ENCODE measurements around the gene DKK2. TPM values are rescaled to one million over a fixed set of nuclear protein-coding genes. Genes with fewer than 3 reads are reported as not detected.

DKK2 gene
- polyA plus RNA-seq, 1 donor from 2014 or later, result 0.15 TPM

- no peaks in the 10 kb centered on the region for H3K4me1 Mint-ChIP-seq
- no peak overlapping the region for H3K27ac Mint-ChIP-seq
- H3K9me3 Mint-ChIP-seq, result peaks cover 0 to 2% (median 0%) of the 10 kb centered on the region in 3 donors
- no peak overlapping the region for H3K4me3 Mint-ChIP-seq
- no peaks in the 10 kb centered on the region for H3K36me3 Mint-ChIP-seq
- H3K27me3 Mint-ChIP-seq, result no peaks in the 10 kb centered on the region
Measured at GRCh38 chr4:106907216-106907615, 128.9 kb downstream of the DKK2 start.

- Mint-ChIP-seq H3K36me3 (no peaks in the 10 kb centered on the region), H3K4me3 (no peak overlapping the region), H3K27ac (no peak overlapping the region), H3K9me3 (peaks cover 0 to 2% (median 0%) of the 10 kb centered on the region in 3 donors), H3K4me1 (no peaks in the 10 kb centered on the region), H3K27me3 (no peaks in the 10 kb centered on the region)
Measured at GRCh38 chr4:106906728-106907127, 129.4 kb downstream of the DKK2 start.

- no peaks in the 10 kb centered on the region for H3K27me3 Mint-ChIP-seq
- no peaks in the 10 kb centered on the region for H3K36me3 Mint-ChIP-seq
- H3K4me3 Mint-ChIP-seq, result no peak overlapping the region
- peaks cover 0 to 4% (median 0%) of the 10 kb centered on the region in 3 donors for H3K9me3 Mint-ChIP-seq
- no peak overlapping the region for H3K27ac Mint-ChIP-seq
- H3K4me1 Mint-ChIP-seq, result no peaks in the 10 kb centered on the region
Measured at GRCh38 chr4:106898621-106899230, 137.4 kb downstream of the DKK2 start.

GRCh38 chr4:106893903-106894302 lies 142.2 kb downstream of the DKK2 start:
- Mint-ChIP-seq H3K27me3 (no peaks in the 10 kb centered on the region), H3K4me1 (no peaks in the 10 kb centered on the region), H3K36me3 (no peaks in the 10 kb centered on the region), H3K4me3 (no peak overlapping the region), H3K9me3 (peaks cover 0 to 4% (median 2%) of the 10 kb centered on the region in 3 donors), H3K27ac (no peak overlapping the region)

GRCh38 chr4:106893395-106893881 lies 142.7 kb downstream of the DKK2 start:
- Mint-ChIP-seq H3K36me3 (no peaks in the 10 kb centered on the region), H3K27ac (no peak overlapping the region), H3K4me3 (no peak overlapping the region), H3K27me3 (no peaks in the 10 kb centered on the region), H3K9me3 (peaks cover 0 to 2% (median 1%) of the 10 kb centered on the region in 3 donors), H3K4me1 (no peaks in the 10 kb centered on the region)

GRCh38 chr4:106892786-106893185 lies 143.3 kb downstream of the DKK2 start:
- Mint-ChIP-seq H3K27me3 (no peaks in the 10 kb centered on the region), H3K27ac (no peak overlapping the region), H3K4me3 (no peak overlapping the region)

GRCh38 chr4:106875340-106875739 lies 160.8 kb downstream of the DKK2 start:
- Mint-ChIP-seq H3K27me3 (no peaks in the 10 kb centered on the region), H3K27ac (no peak overlapping the region), H3K4me3 (no peak overlapping the region), H3K4me1 (no peaks in the 10 kb centered on the region), H3K36me3 (no peaks in the 10 kb centered on the region), H3K9me3 (peaks cover 0 to 5% (median 3%) of the 10 kb centered on the region in 3 donors)

More at GRCh38 chr4:106892786-106893185, 143.3 kb downstream of the DKK2 start:
- Mint-ChIP-seq H3K4me1 (no peaks in the 10 kb centered on the region), H3K9me3 (peaks cover 0 to 2% (median 0%) of the 10 kb centered on the region in 3 donors), H3K36me3 (no peaks in the 10 kb centered on the region)
